HT1080 (cell line): Measurements from ENCODE around the gene GIMAP7. TPM values are rescaled to one million over a fixed set of nuclear protein-coding genes. Genes with fewer than 3 reads are reported as not detected.

Experiments used
- DNase-seq: peaks from one replicate; pipeline ENCODE4 v3.0.0-alpha.2; 2015; ENCODE audit warnings: low read depth
- total RNA-seq: library from RNA; depleted of rRNA; stranded (reverse); fragments of >200 nt; shearing (Covaris generic); gene quantifications from 2 replicates; pipeline ENCODE4 v1.2.3, GENCODE V29; 2014; rRNA removed

GIMAP7 gene
- total RNA-seq, 1 experiment from 2014 or later, result not detected

- DNase-seq, result no peak
Measured at GRCh38 chr7:150569245-150569955, 54.7 kb downstream of the GIMAP7 start.

Other genes starting within 250 kb of the GIMAP7 start
- not detected in 2 replicates for gene LRRC61, start 191.5 kb upstream of the GIMAP7 start, total RNA-seq
- gene ACTR3C, start 191.3 kb upstream of the GIMAP7 start, total RNA-seq, result not detected in 2 replicates
- not detected in 2 replicates for gene RARRES2, start 173.2 kb upstream of the GIMAP7 start, total RNA-seq
- 122 and 136 TPM in 2 replicates for gene REPIN1, start 146.1 kb upstream of the GIMAP7 start, total RNA-seq
- gene ZNF775, start 135.5 kb upstream of the GIMAP7 start, total RNA-seq, result 7.2 and 8.2 TPM in 2 replicates
- gene GIMAP8, start 64.2 kb upstream of the GIMAP7 start, total RNA-seq, result not detected in 2 replicates
- not detected in 2 replicates for gene GIMAP4, start 52.5 kb downstream of the GIMAP7 start, total RNA-seq
- gene GIMAP6, start 117.5 kb downstream of the GIMAP7 start, total RNA-seq, result 1.4 and 1.6 TPM in 2 replicates
- 3.4 and 5.7 TPM in 2 replicates for gene GIMAP2, start 170.8 kb downstream of the GIMAP7 start, total RNA-seq
- gene GIMAP1, start 201.7 kb downstream of the GIMAP7 start, total RNA-seq, result not detected in 2 replicates
- 0.97 and 1.2 TPM in 2 replicates for gene GIMAP5, start 222.5 kb downstream of the GIMAP7 start, total RNA-seq